ENCODE results near the gene MRC2.

Gene MRC2

GRCh38 chr17:62679866-62680377, 52.5 kb downstream of the MRC2 start:
- TF ChIP-seq, protein P1, sequence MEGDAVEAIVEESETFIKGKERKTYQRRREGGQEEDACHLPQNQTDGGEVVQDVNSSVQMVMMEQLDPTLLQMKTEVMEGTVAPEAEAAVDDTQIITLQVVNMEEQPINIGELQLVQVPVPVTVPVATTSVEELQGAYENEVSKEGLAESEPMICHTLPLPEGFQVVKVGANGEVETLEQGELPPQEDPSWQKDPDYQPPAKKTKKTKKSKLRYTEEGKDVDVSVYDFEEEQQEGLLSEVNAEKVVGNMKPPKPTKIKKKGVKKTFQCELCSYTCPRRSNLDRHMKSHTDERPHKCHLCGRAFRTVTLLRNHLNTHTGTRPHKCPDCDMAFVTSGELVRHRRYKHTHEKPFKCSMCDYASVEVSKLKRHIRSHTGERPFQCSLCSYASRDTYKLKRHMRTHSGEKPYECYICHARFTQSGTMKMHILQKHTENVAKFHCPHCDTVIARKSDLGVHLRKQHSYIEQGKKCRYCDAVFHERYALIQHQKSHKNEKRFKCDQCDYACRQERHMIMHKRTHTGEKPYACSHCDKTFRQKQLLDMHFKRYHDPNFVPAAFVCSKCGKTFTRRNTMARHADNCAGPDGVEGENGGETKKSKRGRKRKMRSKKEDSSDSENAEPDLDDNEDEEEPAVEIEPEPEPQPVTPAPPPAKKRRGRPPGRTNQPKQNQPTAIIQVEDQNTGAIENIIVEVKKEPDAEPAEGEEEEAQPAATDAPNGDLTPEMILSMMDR (IDR thresholded peaks at IDR 0.05; ENCODE audit: borderline replicate concordance, control extremely low read depth, extremely low read depth, insufficient read depth, missing control alignments), result no peak
- no peak for DNase-seq (ENCODE audit: low spot score)
- in situ Hi-C loops (cut with MboI; ENCODE audit: low sequenced_read_pairs, unreplicated experiment), result loop anchor here (25.0 kb wide), 1 partner anchor 732 kb away; no protein-coding TSS in a partner anchor

DNA sequence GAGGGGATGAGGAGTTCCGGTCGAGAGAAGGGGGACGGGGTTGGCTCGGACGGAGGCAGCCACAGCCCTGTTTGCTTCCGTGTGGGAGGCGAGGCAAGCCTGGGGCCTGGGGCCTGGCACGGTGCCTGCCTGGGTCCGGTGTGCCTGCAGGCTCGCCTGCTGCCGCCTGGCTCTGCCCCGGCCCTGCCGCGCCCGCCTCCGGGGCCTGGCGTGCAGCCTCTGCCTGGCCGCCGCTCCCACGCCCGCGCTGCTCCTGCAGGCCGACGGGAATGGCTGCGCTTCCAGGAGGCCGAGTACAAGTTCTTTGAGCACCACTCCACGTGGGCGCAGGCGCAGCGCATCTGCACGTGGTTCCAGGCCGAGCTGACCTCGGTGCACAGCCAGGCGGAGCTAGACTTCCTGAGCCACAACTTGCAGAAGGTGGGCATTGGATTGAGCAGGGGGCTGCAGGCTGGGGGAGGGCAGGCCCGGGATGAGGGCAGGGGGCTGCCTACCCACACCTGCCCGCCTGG, 53.1 kb downstream of the MRC2 start:
- TF ChIP-seq, protein P1 (IDR thresholded peaks at IDR 0.05; ENCODE audit: borderline replicate concordance, control extremely low read depth, extremely low read depth, insufficient read depth, missing control alignments), result no peak
- in situ Hi-C loops (cut with MboI; ENCODE audit: low sequenced_read_pairs, unreplicated experiment), result loop anchor here (25.0 kb wide), 1 partner anchor 732 kb away; no protein-coding TSS in a partner anchor
- no peak for DNase-seq (ENCODE audit: low spot score)

DNA sequence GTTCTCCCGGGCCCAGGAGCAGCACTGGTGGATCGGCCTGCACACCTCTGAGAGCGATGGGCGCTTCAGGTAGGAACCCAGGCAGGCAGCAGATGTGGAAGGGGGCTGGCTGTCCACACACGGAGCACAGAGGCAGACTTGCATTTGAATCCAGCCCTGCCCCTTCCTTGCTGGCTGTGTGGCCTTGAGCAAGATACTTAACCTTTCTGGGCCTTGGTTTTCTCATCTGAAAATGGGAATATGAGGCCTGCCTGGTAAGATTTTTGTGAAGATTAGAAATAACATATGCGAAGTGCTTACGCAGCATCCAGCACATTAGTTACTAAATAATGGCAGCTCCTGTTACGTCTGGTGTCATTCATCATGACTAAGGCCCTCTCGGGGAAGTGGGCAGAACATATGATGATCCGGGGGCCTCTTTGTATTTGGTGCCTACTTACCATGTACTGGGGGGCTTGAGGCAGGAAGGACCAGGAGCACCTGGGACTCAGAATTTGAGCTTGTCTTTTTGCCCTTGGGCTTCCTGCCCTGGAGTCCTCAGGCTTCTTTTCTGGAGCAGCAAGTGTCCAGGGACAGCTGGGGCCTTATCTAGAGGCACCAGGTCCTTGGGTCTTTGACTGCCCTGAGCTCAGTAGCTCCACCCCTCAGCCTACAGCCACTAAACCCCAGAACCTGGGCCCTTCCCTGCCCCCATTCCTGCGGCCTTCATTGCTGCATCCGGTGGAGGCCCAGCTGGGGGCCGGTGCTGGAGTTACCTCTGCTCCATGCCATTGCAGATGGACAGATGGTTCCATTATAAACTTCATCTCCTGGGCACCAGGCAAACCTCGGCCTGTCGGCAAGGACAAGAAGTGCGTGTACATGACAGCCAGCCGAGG, 53.8 kb downstream of the MRC2 start:
- TF ChIP-seq, protein P1 (IDR thresholded peaks at IDR 0.05; ENCODE audit: borderline replicate concordance, control extremely low read depth, extremely low read depth, insufficient read depth, missing control alignments), result no peak
- in situ Hi-C loops (cut with MboI; ENCODE audit: low sequenced_read_pairs, unreplicated experiment), result loop anchor here (25.0 kb wide), 1 partner anchor 731 kb away; no protein-coding TSS in a partner anchor
- no peak for DNase-seq (ENCODE audit: low spot score)

- TF ChIP-seq, protein P1 (IDR thresholded peaks at IDR 0.05; ENCODE audit: borderline replicate concordance, control extremely low read depth, extremely low read depth, insufficient read depth, missing control alignments), result no peak
- no peak for DNase-seq (ENCODE audit: low spot score)
- in situ Hi-C loops (cut with MboI; ENCODE audit: low sequenced_read_pairs, unreplicated experiment), result loop anchor here (25.0 kb wide), 1 partner anchor 730 kb away; no protein-coding TSS in a partner anchor
Measured at GRCh38 chr17:62681939-62682381, 54.5 kb downstream of the MRC2 start.

DNA sequence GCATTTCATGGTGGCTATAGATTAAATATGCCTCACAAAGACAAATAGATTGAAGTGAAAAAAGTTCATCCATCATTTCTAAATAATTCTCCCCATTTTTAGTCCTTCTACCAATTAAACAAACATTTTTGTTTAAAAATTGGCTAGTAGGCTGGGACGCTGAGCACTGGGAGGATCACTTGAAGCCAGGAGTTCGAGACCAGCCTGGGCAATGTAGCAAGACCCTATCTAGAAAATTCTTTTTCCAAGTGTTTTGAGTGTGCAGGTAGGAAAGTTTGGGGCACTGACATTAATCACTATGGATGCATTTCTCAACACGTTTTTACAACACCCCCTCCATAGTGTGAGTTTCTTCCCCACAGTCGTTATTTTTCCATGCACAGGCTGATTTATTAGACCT, 56.7 kb downstream of the MRC2 start:
- DNase-seq (ENCODE audit: low spot score), result no peak
- TF ChIP-seq, protein P1 (IDR thresholded peaks at IDR 0.05; ENCODE audit: borderline replicate concordance, control extremely low read depth, extremely low read depth, insufficient read depth, missing control alignments), result no peak
- in situ Hi-C loops (cut with MboI; ENCODE audit: low sequenced_read_pairs, unreplicated experiment), result loop anchor here (25.0 kb wide), 1 partner anchor 728 kb away; no protein-coding TSS in a partner anchor

GRCh38 chr17:62687997-62688396, 60.5 kb downstream of the MRC2 start:
- no peak for DNase-seq (ENCODE audit: low spot score)
- in situ Hi-C loops (cut with MboI; ENCODE audit: low sequenced_read_pairs, unreplicated experiment), result loop anchor here (25.0 kb wide), 1 partner anchor 724 kb away; no protein-coding TSS in a partner anchor
- TF ChIP-seq, protein P1 (IDR thresholded peaks at IDR 0.05; ENCODE audit: borderline replicate concordance, control extremely low read depth, extremely low read depth, insufficient read depth, missing control alignments), result no peak

Measured in GM13976 (cell line).